ENCODE data around the gene KCNA4. TPM values are rescaled to one million over a fixed set of nuclear protein-coding genes. Genes with fewer than 3 reads are reported as not detected.

KCNA4 gene
- total RNA-seq: under 1 TPM in 2 of 4 donors, not detected in 2; 0.23 to 0.56 TPM

DNA sequence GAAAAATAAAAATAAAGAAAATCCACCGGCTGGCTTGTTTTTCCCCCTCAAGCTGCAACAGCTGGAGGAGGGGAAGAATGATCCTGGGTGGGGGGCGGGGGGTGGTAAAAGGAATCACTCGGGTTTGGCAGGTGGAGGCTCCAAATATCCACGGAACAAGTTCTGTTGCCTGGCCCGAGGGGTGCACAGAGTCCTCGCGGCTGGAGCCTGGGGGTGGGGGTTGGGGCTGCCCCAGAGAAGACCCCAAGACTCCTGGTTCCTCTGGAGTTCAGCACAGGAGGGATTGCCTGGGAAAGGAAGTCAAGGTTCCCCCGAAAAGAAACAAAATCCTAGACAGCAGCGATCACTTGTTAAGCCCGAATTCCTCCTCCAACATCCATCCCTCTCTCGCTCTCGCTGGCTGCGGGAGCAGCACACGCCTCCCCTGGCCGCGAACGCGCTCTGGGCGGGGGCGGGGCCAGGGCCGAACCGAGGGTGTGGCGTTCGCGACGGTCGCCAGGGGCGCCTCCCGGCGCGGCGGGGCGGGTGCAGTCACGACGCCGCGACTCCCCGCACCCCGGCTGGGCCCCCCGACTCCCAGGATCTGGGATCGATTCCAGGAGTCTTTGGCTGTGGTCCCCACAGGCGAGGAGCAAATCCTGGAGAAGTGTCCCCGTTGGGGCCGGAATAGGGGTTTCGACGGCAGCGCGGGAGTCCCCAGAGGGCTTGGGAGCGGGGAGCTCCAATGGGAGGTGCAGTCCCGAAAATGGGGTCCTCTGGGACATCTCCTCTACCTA is at the start of gene KCNA4:
TSS of gene KCNA4 (minus strand) at position 443 of the 776 bp plus-strand sequence. CDS start 4,352 bp downstream, outside the sequence.
- intact Hi-C loops (cut with DNase I; ENCODE audit: low total_unique reads): no loop called here
- no peak for TF ChIP-seq POLR2A (IDR thresholded peaks at IDR 0.05)
- TF ChIP-seq, protein P1, sequence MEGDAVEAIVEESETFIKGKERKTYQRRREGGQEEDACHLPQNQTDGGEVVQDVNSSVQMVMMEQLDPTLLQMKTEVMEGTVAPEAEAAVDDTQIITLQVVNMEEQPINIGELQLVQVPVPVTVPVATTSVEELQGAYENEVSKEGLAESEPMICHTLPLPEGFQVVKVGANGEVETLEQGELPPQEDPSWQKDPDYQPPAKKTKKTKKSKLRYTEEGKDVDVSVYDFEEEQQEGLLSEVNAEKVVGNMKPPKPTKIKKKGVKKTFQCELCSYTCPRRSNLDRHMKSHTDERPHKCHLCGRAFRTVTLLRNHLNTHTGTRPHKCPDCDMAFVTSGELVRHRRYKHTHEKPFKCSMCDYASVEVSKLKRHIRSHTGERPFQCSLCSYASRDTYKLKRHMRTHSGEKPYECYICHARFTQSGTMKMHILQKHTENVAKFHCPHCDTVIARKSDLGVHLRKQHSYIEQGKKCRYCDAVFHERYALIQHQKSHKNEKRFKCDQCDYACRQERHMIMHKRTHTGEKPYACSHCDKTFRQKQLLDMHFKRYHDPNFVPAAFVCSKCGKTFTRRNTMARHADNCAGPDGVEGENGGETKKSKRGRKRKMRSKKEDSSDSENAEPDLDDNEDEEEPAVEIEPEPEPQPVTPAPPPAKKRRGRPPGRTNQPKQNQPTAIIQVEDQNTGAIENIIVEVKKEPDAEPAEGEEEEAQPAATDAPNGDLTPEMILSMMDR (IDR thresholded peaks at IDR 0.05): no peak
- no peak within 1 kb of the TSS for H3K4me3 ChIP-seq (ENCODE audit: low read depth, poor library complexity, severe bottlenecking)
- WGBS, 2 donors: 2% methylated on average over 23 to 47 of the region's 50 CpGs
- DNase-seq (ENCODE audit: low spot score in 2 of 2): no peak

GRCh38 chr11:30062103-30062502 is 45.3 kb upstream of the KCNA4 start:
- 72 to 76% methylated on average over 4 of the region's 4 CpGs for WGBS, 2 donors

DNA sequence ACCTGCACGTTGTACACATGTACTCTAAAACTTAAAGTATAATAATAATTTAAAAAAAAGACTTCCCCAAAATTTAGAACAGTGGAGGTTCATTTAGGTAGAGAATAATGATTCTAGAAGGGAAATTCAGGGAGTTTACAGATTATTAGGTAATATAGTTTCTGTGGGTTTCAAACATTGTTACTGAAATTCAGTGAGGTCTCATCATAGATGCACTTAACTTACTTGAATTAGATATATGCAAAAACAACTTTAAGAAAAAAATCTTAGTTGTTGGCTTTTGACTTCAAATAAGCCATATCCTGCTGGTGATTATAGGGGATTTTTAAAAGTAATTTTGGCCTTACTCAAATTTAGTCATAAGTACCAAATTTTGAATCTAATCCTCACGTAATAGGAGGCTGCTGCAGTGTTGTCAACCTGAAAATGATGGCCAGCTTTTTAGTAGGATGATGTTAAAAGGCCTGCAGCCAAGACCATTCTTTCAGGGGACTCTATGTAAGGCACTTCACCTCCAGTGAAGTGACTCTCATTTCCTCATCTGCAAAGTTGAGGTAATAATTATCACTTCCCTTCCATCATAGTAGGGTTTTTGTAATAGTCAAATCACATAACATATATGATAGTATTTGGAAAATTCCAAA is 42.5 kb upstream of the KCNA4 start:
- WGBS, 2 donors: 77 to 85% methylated on average over 2 of the region's 2 CpGs
- no peak for DNase-seq (ENCODE audit: low spot score in 2 of 2)
- intact Hi-C loops (cut with DNase I; ENCODE audit: low total_unique reads): no loop called here
- no peak overlapping the region for H3K4me3 ChIP-seq (ENCODE audit: low read depth, poor library complexity, severe bottlenecking)
- TF ChIP-seq, protein P1 (IDR thresholded peaks at IDR 0.05): no peak
- TF ChIP-seq POLR2A (IDR thresholded peaks at IDR 0.05): no peak

More at GRCh38 chr11:30062103-30062502, 45.3 kb upstream of the KCNA4 start:
- H3K4me3 ChIP-seq (ENCODE audit: low read depth, poor library complexity, severe bottlenecking): no peak overlapping the region
- TF ChIP-seq, protein P1 (IDR thresholded peaks at IDR 0.05): no peak
- no peak for TF ChIP-seq POLR2A (IDR thresholded peaks at IDR 0.05)
- intact Hi-C loops (cut with DNase I; ENCODE audit: low total_unique reads): no loop called here
- no peak for DNase-seq (ENCODE audit: low spot score in 2 of 2)

- no peak for DNase-seq (ENCODE audit: low spot score in 2 of 2)
- intact Hi-C loops (cut with DNase I; ENCODE audit: low total_unique reads): no loop called here
These were observed 32.4 kb upstream of the KCNA4 start for GRCh38 chr11:30049214-30049613.

DNA sequence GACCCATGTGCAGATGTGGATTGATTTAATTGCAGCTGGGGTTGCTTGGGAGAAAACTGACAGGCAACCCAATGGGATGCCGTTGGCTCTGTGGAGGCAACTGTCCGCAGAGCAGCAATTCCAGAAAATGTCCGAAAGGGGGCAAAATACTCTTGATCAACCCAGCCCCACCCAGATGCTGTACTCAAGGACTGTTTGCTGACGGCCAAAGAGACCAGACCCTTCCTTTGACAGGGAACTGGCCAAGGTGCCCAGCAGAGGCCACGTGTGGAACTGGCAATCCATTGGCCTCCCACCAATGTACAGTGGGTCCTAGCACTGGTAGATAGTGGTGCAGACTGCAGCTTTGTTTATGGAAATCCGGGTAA is 29.7 kb upstream of the KCNA4 start:
- WGBS, 2 donors: 62 to 75% methylated on average over 6 of the region's 6 CpGs
- intact Hi-C loops (cut with DNase I; ENCODE audit: low total_unique reads): no loop called here
- no peak overlapping the region for H3K4me3 ChIP-seq (ENCODE audit: low read depth, poor library complexity, severe bottlenecking)
- no peak for TF ChIP-seq POLR2A (IDR thresholded peaks at IDR 0.05)
- TF ChIP-seq, protein P1 (IDR thresholded peaks at IDR 0.05): no peak
- DNase-seq (ENCODE audit: low spot score in 2 of 2): no peak

More at GRCh38 chr11:30049214-30049613, 32.4 kb upstream of the KCNA4 start:
- 34 to 35% methylated on average over 2 of the region's 2 CpGs for WGBS, 2 donors
- H3K4me3 ChIP-seq (ENCODE audit: low read depth, poor library complexity, severe bottlenecking): no peak overlapping the region
- TF ChIP-seq POLR2A (IDR thresholded peaks at IDR 0.05): no peak
- TF ChIP-seq, protein P1 (IDR thresholded peaks at IDR 0.05): no peak
